NCI-H2107 (cell line): ENCODE measurements around the gene EIF3D.

ENCODE experiments used
- DNase-seq: peaks from one replicate; lab custom pipeline; 2025; lab: John Stamatoyannopoulos, UW

Gene EIF3D

DNA sequence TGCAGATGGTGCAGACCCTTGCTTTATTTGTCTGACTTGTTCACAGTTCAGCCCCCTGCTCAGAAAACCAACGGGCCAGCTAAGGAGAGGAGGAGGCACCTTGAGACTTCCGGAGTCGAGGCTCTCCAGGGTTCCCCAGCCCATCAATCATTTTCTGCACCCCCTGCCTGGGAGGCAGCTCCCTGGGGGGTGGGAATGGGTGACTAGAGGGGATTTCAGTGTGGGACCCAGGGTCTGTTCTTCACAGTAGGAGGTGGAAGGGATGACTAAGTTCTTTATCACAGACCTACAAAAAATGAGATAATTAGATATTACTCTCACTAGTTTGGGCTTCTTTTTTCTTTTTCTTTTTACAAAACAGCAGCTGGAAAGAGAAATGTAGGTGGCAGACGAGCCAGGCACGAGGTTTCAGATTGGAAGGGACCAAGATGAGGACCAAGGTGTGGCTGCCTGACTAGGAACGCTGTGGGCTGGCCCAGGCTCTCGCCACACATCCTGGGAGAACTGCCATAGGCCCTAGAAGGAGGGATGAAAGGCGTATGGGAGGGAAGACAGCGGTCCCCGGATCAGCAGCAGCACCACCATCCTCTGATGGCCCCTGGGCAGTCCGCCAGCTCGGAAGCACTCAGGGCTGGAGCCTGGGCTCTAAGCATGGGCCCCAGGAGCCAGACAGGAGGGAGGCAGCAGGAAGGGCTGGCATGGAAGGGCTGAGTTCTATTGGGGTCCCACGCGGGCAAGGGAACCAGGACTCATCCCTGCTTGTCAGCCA lies 61.7 kb downstream of the EIF3D start:
- DNase-seq, result no peak

DNA sequence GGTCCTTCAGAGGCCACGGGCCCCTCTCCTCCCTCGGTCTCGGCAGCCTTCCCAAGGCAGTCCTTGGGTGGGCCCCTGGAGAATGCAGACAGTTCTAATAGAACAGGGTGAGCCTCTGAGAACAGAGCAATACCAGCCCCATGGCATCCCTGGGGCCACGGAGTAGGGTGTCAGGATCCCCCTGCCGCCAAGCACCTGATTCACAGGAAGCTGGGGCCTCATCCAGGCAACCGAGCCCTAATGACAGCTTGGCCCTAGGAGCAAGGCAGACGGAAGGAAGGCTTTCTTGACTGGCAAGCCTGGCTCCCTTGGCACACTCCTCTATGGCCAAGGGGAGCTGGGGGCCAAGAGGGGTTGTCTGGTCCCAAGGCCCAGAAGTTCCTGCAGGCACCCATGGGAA lies 62.7 kb downstream of the EIF3D start:
- DNase-seq, result no peak

DNA sequence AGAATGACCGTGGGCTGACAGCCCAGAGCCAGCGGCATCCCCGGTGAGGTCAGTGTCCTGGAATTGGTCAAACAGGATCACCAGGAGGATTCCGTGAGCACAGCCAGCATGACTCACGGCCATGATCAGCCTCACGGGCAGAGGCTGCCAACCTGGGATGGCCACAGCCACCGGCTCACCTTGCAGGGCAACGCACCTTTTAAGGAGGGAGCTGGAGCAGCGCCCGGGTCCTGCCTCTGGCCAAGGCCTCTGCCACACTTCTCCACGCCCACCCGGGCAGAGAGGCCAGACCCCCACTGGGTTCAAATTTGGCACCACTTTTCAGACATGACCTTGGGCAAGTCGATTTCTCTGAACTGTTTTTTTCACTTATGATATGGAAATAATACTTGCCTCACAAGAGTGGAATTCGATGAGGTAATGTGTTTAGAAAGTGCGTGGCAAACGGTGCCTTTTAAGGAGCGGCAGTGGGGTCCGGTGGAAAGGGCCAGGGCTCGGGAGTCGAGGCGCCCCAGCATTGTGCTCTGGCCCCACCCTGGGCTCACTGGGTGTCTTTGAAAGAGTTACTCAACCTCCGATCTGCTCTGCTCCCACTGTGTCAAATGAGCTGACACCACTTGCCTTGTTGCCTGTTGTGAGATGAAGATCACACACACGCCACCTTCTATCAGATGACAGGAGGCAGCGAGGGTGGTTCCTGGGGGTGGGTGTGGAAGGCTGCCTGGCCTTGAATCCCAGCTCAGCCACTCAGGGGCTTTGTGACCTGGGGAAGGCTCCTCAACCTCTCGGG lies 63.5 kb downstream of the EIF3D start:
- DNase-seq, result no peak

DNA sequence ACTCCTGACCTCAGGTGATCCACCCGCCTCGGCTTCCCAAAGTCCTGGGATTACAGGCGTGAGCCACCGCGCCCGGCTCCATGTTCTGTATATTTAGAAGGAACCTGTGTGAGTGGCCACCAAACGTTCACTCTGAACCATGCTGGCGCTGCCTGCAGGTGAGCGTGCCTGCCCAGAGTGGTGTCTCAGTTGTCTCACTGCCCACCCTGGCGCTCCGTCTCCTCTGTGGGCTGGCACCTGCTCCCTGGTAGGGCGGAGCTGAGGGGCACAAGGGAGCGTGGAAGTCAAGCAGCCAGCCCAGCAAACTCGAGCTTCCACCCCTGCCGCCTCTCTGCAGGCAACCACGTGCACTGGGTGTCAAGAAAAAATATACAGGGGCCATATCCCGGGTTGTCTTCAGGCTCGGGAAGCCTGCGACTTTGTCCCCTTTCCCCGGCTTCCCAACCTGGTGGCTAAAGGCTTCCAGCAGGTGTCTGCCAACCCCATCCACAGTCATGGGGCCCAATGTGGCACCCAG lies 64.2 kb downstream of the EIF3D start:
- no peak for DNase-seq

- no peak for DNase-seq
Measured at GRCh38 chr22:36463783-36464184, 65.2 kb downstream of the EIF3D start.

- DNase-seq, result peak; percentile 65
Measured at GRCh38 chr22:36461665-36462649, 67.0 kb downstream of the EIF3D start.
